ENCODE data around the gene KIF2A. TPM values are rescaled to one million over a fixed set of nuclear protein-coding genes. Genes with fewer than 3 reads are reported as not detected.

Gene KIF2A
- total RNA-seq, 1 experiment from 2014 or later = 42.9 TPM

DNA sequence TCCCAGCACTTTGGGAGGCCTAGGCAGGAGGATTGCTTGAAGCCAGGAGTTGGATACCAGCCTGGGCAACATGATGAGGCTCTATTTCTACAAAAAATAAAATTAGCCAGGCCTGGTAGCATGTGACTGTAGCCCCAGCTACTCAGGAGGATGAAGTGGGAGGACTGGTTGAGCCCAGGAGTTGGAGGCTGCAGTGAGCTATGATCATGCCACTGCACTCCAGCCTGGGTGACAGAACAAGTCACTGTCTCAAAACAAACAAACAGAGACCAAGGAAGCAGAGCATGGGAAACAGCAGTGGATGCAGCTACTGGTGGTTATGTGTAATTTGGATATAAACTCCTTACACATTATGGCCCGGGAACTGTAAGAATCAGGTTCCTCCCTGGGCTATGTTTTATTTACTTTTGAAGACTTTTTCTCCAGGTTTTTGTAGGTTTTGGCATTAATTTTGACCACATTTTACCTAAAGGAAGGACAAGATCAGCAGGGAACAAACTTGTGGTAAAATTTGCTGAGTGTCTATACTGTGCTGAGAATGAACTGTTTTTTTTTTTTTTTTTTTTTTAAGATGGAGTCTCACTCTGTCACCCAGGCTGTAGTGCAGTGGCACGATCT, 8.3 kb downstream of the KIF2A start:
- Histone ChIP-seq H3K9ac (ENCODE audit: low read length) (no peak overlapping the region), H2AFZ (ENCODE audit: low read depth, low read length, poor library complexity, severe bottlenecking) (no peak overlapping the region), H3K9me2 (ENCODE audit: insufficient read depth) (no peaks in the 10 kb centered on the region), H4K20me1 (ENCODE audit: insufficient read depth) (peaks cover 7% of the 10 kb centered on the region; the same call in 1 of the 2 replicates), H3K36me3 (ENCODE audit: control insufficient read depth in 1 of 2, insufficient read depth in 2 of 2, low read length in 2 of 2) (no peaks in the 10 kb centered on the region), H3K79me2 (ENCODE audit: insufficient read depth, low read length) (peaks cover 95% of the 10 kb centered on the region), H3K9me3 (ENCODE audit: control insufficient read depth in 1 of 2, insufficient read depth in 1 of 2, low read depth in 1 of 2, low read length in 2 of 2) (no peaks in the 10 kb centered on the region), H3K27me3 (ENCODE audit: insufficient read depth, low read length) (no peaks in the 10 kb centered on the region), H3K4me3 (replicated peaks in 1 of 2; ENCODE audit: low read depth in 1 of 2, low read length in 2 of 2) (no peak overlapping the region), H3K4me1 (ENCODE audit: control insufficient read depth in 1 of 2, insufficient read depth in 2 of 2, low read length in 2 of 2) (no peaks in the 10 kb centered on the region), H3K4me2 (ENCODE audit: low read length) (no peak overlapping the region), H3K27ac (ENCODE audit: low read depth, low read length) (no peak overlapping the region)
- CTCF ChIA-PET = no interaction called here
- ATAC-seq = no peak
- DNase-seq (ENCODE audit: low read depth, low spot score) = no peak
- RAD21 ChIA-PET (ENCODE audit: low non-redundant PET in 1 of 2, low total read pairs in 2 of 2, uncharacterized antibody in 2 of 2, unreplicated experiment in 2 of 2) = no interaction called here
- BruUV-seq (replicated peaks) = no TSS peak
- POLR2A ChIA-PET = no interaction called here
- intact Hi-C loops (cut with micrococcal nuclease) = no loop called here
- no peak for TF ChIP-seq EZH2phosphoT487 (IDR thresholded peaks at IDR 0.05; ENCODE audit: borderline replicate concordance)
- no peak for TF ChIP-seq ELF1 (IDR thresholded peaks at IDR 0.05; ENCODE audit: borderline replicate concordance, low read depth)
- no peak for TF ChIP-seq YY1 (IDR thresholded peaks at IDR 0.05; ENCODE audit: extremely low read depth, insufficient replicate concordance, low read depth, low read length)
- TF ChIP-seq SRF (IDR thresholded peaks at IDR 0.05; ENCODE audit: low read depth) = no peak
- TF ChIP-seq SIN3A (IDR thresholded peaks at IDR 0.05; ENCODE audit: low read depth) = no peak
- no peak for TF ChIP-seq POLR2AphosphoS5 (IDR thresholded peaks at IDR 0.05; ENCODE audit: low read depth, low read length)
- no peak for TF ChIP-seq ZFX (IDR thresholded peaks at IDR 0.05)
- no peak for TF ChIP-seq TCF7L2 (IDR thresholded peaks at IDR 0.05; ENCODE audit: borderline replicate concordance, extremely low read depth, insufficient read depth, insufficient read length)
- no peak for TF ChIP-seq SP1 (IDR thresholded peaks at IDR 0.05; ENCODE audit: low read depth)
- no peak for TF ChIP-seq ZNF274 (IDR thresholded peaks at IDR 0.05; ENCODE audit: low read depth, low read length)
- TF ChIP-seq EZH2 (IDR thresholded peaks at IDR 0.05) = no peak
- TF ChIP-seq CBX3 (IDR thresholded peaks at IDR 0.05; ENCODE audit: low read depth) = no peak
- TF ChIP-seq, protein P1, sequence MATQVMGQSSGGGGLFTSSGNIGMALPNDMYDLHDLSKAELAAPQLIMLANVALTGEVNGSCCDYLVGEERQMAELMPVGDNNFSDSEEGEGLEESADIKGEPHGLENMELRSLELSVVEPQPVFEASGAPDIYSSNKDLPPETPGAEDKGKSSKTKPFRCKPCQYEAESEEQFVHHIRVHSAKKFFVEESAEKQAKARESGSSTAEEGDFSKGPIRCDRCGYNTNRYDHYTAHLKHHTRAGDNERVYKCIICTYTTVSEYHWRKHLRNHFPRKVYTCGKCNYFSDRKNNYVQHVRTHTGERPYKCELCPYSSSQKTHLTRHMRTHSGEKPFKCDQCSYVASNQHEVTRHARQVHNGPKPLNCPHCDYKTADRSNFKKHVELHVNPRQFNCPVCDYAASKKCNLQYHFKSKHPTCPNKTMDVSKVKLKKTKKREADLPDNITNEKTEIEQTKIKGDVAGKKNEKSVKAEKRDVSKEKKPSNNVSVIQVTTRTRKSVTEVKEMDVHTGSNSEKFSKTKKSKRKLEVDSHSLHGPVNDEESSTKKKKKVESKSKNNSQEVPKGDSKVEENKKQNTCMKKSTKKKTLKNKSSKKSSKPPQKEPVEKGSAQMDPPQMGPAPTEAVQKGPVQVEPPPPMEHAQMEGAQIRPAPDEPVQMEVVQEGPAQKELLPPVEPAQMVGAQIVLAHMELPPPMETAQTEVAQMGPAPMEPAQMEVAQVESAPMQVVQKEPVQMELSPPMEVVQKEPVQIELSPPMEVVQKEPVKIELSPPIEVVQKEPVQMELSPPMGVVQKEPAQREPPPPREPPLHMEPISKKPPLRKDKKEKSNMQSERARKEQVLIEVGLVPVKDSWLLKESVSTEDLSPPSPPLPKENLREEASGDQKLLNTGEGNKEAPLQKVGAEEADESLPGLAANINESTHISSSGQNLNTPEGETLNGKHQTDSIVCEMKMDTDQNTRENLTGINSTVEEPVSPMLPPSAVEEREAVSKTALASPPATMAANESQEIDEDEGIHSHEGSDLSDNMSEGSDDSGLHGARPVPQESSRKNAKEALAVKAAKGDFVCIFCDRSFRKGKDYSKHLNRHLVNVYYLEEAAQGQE (IDR thresholded peaks at IDR 0.05; ENCODE audit: low read depth) = no peak
- TF ChIP-seq, protein P2, sequence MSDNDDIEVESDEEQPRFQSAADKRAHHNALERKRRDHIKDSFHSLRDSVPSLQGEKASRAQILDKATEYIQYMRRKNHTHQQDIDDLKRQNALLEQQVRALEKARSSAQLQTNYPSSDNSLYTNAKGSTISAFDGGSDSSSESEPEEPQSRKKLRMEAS (IDR thresholded peaks at IDR 0.05) = no peak
- TF ChIP-seq POLR2A (IDR thresholded peaks at IDR 0.05; ENCODE audit: borderline replicate concordance, extremely low read depth, insufficient read depth, insufficient read length) = no peak
- no peak for TF ChIP-seq CEBPB (IDR thresholded peaks at IDR 0.05; ENCODE audit: low read depth)
- no peak for TF ChIP-seq EGR1 (IDR thresholded peaks at IDR 0.05; ENCODE audit: low read depth)
- TF ChIP-seq, protein P3, sequence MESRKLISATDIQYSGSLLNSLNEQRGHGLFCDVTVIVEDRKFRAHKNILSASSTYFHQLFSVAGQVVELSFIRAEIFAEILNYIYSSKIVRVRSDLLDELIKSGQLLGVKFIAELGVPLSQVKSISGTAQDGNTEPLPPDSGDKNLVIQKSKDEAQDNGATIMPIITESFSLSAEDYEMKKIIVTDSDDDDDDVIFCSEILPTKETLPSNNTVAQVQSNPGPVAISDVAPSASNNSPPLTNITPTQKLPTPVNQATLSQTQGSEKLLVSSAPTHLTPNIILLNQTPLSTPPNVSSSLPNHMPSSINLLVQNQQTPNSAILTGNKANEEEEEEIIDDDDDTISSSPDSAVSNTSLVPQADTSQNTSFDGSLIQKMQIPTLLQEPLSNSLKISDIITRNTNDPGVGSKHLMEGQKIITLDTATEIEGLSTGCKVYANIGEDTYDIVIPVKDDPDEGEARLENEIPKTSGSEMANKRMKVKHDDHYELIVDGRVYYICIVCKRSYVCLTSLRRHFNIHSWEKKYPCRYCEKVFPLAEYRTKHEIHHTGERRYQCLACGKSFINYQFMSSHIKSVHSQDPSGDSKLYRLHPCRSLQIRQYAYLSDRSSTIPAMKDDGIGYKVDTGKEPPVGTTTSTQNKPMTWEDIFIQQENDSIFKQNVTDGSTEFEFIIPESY (IDR thresholded peaks at IDR 0.05; ENCODE audit: extremely low read depth, insufficient replicate concordance, low read length) = no peak
- TF ChIP-seq FOSL1 (IDR thresholded peaks at IDR 0.05; ENCODE audit: low read depth) = no peak

Measured in HCT116 (cell line).